ENCODE measurements around the gene FNBP1L. TPM values are rescaled to one million over a fixed set of nuclear protein-coding genes. Genes with fewer than 3 reads are reported as not detected.

The FNBP1L gene
- total and polyA plus RNA-seq, 7 donors, result 13.4 to 30.7 (median 20.1) TPM

GRCh38 chr1:93516164-93516563 is 68.2 kb downstream of the FNBP1L start:
- intact Hi-C loops (cut with DNase I), result no loop called here
- no peak overlapping the region for H3K4me3 ChIP-seq
- H3K36me3 ChIP-seq, result no peaks in the 10 kb centered on the region
- DNase-seq, result no peak
- TF ChIP-seq POLR2AphosphoS5 (IDR thresholded peaks at IDR 0.05) (no peak), EP300 (IDR thresholded peaks at IDR 0.05) (no peak), POLR2A (IDR thresholded peaks at IDR 0.05) (no peak), CTCF (IDR thresholded peaks at IDR 0.05) (no peak)
- 70 to 90% methylated on average over 5 of the region's 5 CpGs for WGBS, 2 donors
- no peak overlapping the region for H3K27ac ChIP-seq
- no peaks in the 10 kb centered on the region for H3K4me1 ChIP-seq
- no peaks in the 10 kb centered on the region for H3K27me3 ChIP-seq
- H3K9me3 ChIP-seq, result no peaks in the 10 kb centered on the region

- no peaks in the 10 kb centered on the region for H3K9me3 ChIP-seq
- intact Hi-C loops (cut with DNase I), result no loop called here
Measured at GRCh38 chr1:93518516-93518915, 70.6 kb downstream of the FNBP1L start.

GRCh38 chr1:93519199-93519829 is 71.4 kb downstream of the FNBP1L start:
- Histone ChIP-seq H3K27me3 (no peaks in the 10 kb centered on the region), H3K9me3 (no peaks in the 10 kb centered on the region), H3K36me3 (no peaks in the 10 kb centered on the region), H3K27ac (no peak overlapping the region), H3K4me1 (no peaks in the 10 kb centered on the region), H3K4me3 (no peak overlapping the region)
- DNase-seq, result no peak
- intact Hi-C loops (cut with DNase I), result no loop called here
- TF ChIP-seq CTCF (IDR thresholded peaks at IDR 0.05), result no peak
- no peak for TF ChIP-seq POLR2A (IDR thresholded peaks at IDR 0.05)
- no peak for TF ChIP-seq POLR2AphosphoS5 (IDR thresholded peaks at IDR 0.05)
- no peak for TF ChIP-seq EP300 (IDR thresholded peaks at IDR 0.05)
- WGBS, 2 donors, result 45 to 59% methylated on average over 3 of the region's 3 CpGs

More at GRCh38 chr1:93518516-93518915, 70.6 kb downstream of the FNBP1L start:
- DNase-seq, result no peak
- TF ChIP-seq CTCF (IDR thresholded peaks at IDR 0.05) (no peak), POLR2AphosphoS5 (IDR thresholded peaks at IDR 0.05) (no peak), EP300 (IDR thresholded peaks at IDR 0.05) (no peak), POLR2A (IDR thresholded peaks at IDR 0.05) (no peak)
- Histone ChIP-seq H3K4me1 (no peaks in the 10 kb centered on the region), H3K27me3 (no peaks in the 10 kb centered on the region), H3K27ac (no peak overlapping the region), H3K4me3 (no peak overlapping the region), H3K36me3 (no peaks in the 10 kb centered on the region)

- H3K9me3 ChIP-seq, result no peaks in the 10 kb centered on the region
- WGBS, 2 donors, result 88 to 89% methylated on average over 2 of the region's 2 CpGs
- H3K27me3 ChIP-seq, result no peaks in the 10 kb centered on the region
- intact Hi-C loops (cut with DNase I), result no loop called here
- DNase-seq, result no peak
- no peak overlapping the region for H3K4me3 ChIP-seq
- H3K27ac ChIP-seq, result no peak overlapping the region
- no peaks in the 10 kb centered on the region for H3K36me3 ChIP-seq
- TF ChIP-seq POLR2AphosphoS5 (IDR thresholded peaks at IDR 0.05) (no peak), EP300 (IDR thresholded peaks at IDR 0.05) (no peak), CTCF (IDR thresholded peaks at IDR 0.05) (no peak), POLR2A (IDR thresholded peaks at IDR 0.05) (no peak)
- no peaks in the 10 kb centered on the region for H3K4me1 ChIP-seq
Measured at GRCh38 chr1:93521618-93522017, 73.7 kb downstream of the FNBP1L start.

- H3K9me3 ChIP-seq, result no peaks in the 10 kb centered on the region
- H3K27me3 ChIP-seq, result no peaks in the 10 kb centered on the region
- TF ChIP-seq POLR2AphosphoS5 (IDR thresholded peaks at IDR 0.05) (no peak), EP300 (IDR thresholded peaks at IDR 0.05) (no peak), CTCF (IDR thresholded peaks at IDR 0.05) (no peak), POLR2A (IDR thresholded peaks at IDR 0.05) (no peak)
- H3K4me3 ChIP-seq, result no peak overlapping the region
- H3K27ac ChIP-seq, result no peak overlapping the region
- H3K36me3 ChIP-seq, result no peaks in the 10 kb centered on the region
- DNase-seq, result no peak
- intact Hi-C loops (cut with DNase I), result no loop called here
- no peaks in the 10 kb centered on the region for H3K4me1 ChIP-seq
- WGBS, 2 donors, result 88% methylated on average over 4 of the region's 4 CpGs
Measured at GRCh38 chr1:93522721-93523120, 74.8 kb downstream of the FNBP1L start.
